Measurements from ENCODE around the gene ACACA. TPM values are rescaled to one million over a fixed set of nuclear protein-coding genes. Genes with fewer than 3 reads are reported as not detected.

ACACA gene
- total and polyA plus RNA-seq, 2 donors (not counting 3 experiments of a cell fraction or from before 2014, with no cell fraction given) = 55.3 to 124 TPM

GRCh38 chr17:37310940-37311339 lies 95.7 kb downstream of the ACACA start:
- DNase-seq (ENCODE audit: low read depth, low spot score) = no peak
- no peak overlapping the region for H3K9ac ChIP-seq (replicated peaks; ENCODE audit: extremely low read depth, insufficient read depth, low read length)
- peaks cover 2% of the 10 kb centered on the region for H3K4me1 ChIP-seq (ENCODE audit: control insufficient read depth, extremely low read depth, insufficient read depth, low read length)
- H3K9me3 ChIP-seq (replicated peaks; ENCODE audit: control insufficient read depth, insufficient read depth, low read length) = no peaks in the 10 kb centered on the region
- CTCF ChIA-PET = interaction anchor here (1.1 kb wide), 1 partner anchor 12 kb away, joined by 4 read pairs; no protein-coding TSS in a partner anchor
- no peak for TF ChIP-seq MYC (IDR thresholded peaks at IDR 0.05; ENCODE audit: low read depth, low read length)
- no peak for TF ChIP-seq GATA2 (IDR thresholded peaks at IDR 0.05; ENCODE audit: insufficient read depth, insufficient read length, low read depth, low read length)
- TF ChIP-seq FOS (IDR thresholded peaks at IDR 0.05; ENCODE audit: borderline replicate concordance, insufficient read depth, low read length) = no peak
- TF ChIP-seq POLR2AphosphoS5 (IDR thresholded peaks at IDR 0.05; ENCODE audit: insufficient read depth, low read depth, low read length) = no peak
- TF ChIP-seq MAX (IDR thresholded peaks at IDR 0.05; ENCODE audit: insufficient read depth, insufficient read length) = no peak
- no peak for TF ChIP-seq JUN (IDR thresholded peaks at IDR 0.05; ENCODE audit: borderline replicate concordance, insufficient read depth, insufficient read length, low read depth)
- no peak for TF ChIP-seq POLR2A (IDR thresholded peaks at IDR 0.05; ENCODE audit: low read depth, low read length)
- no peak for TF ChIP-seq CTCF (IDR thresholded peaks at IDR 0.05; ENCODE audit: extremely low read depth in 1 of 2, insufficient read depth in 1 of 2, low read depth in 1 of 2, low read length in 2 of 2)
- TF ChIP-seq EZH2 (IDR thresholded peaks at IDR 0.05; ENCODE audit: borderline replicate concordance, low read depth, low read length, severe bottlenecking) = no peak
- intact Hi-C loops (cut with micrococcal nuclease) (no loop called here), dilution Hi-C loops (cut with MboI; ENCODE audit: extremely low pct_ligation_motif_present, low sequenced_read_pairs) (no loop called here)
- no peaks in the 10 kb centered on the region for H3K9me1 ChIP-seq (replicated peaks; ENCODE audit: control insufficient read depth, extremely low read depth, insufficient read depth, low read length)
- no peak overlapping the region for H3K4me3 ChIP-seq (replicated peaks in 1 of 3; ENCODE audit: insufficient read depth in 1 of 3, low read depth in 1 of 3, low read length in 3 of 3)
- peaks cover 53% of the 10 kb centered on the region for H3K79me2 ChIP-seq (ENCODE audit: control insufficient read depth, insufficient read depth, low read length)
- POLR2A ChIA-PET = no interaction called here
- H2AFZ ChIP-seq (ENCODE audit: low read depth, low read length) = no peak overlapping the region
- no peak for FAIRE-seq
- no TSS peak for BruUV-seq (replicated peaks)
- peaks cover 2% of the 10 kb centered on the region for H4K20me1 ChIP-seq (replicated peaks; ENCODE audit: control insufficient read depth, extremely low read depth, insufficient read depth, low read length)
- H3K36me3 ChIP-seq (ENCODE audit: control insufficient read depth in 2 of 2, extremely low read depth in 1 of 2, insufficient read depth in 2 of 2, low read length in 2 of 2) = no peaks in the 10 kb centered on the region
- no peak overlapping the region for H3K4me2 ChIP-seq (ENCODE audit: insufficient read depth, low read length)
- no peak overlapping the region for H3K27ac ChIP-seq (ENCODE audit: insufficient read depth, low read depth, low read length)
- H3K27me3 ChIP-seq (ENCODE audit: control insufficient read depth in 2 of 2, insufficient read depth in 2 of 2, low read length in 2 of 2) = no peaks in the 10 kb centered on the region

Data from endothelial cell of umbilical vein (primary cell).